Measurements from ENCODE around the gene IL4R.

- TF ChIP-seq EZH2phosphoT487 (IDR thresholded peaks at IDR 0.05; ENCODE audit: borderline replicate concordance) (no peak), POLR2A (IDR thresholded peaks at IDR 0.05; ENCODE audit: borderline replicate concordance, extremely low read depth, insufficient read depth, insufficient read length) (no peak), CTCF (IDR thresholded peaks at IDR 0.05 in 2 of 3, conservative IDR thresholded peaks at IDR 0.05 in 1 of 3; ENCODE audit: borderline replicate concordance in 1 of 3, insufficient read depth in 1 of 3, low read depth in 2 of 3, low read length in 2 of 3) (no peak), SP1 (IDR thresholded peaks at IDR 0.05; ENCODE audit: low read depth) (no peak), SRF (IDR thresholded peaks at IDR 0.05; ENCODE audit: low read depth) (no peak), POLR2AphosphoS5 (IDR thresholded peaks at IDR 0.05; ENCODE audit: low read depth, low read length) (no peak), FOSL1 (IDR thresholded peaks at IDR 0.05; ENCODE audit: low read depth) (no peak), CBX3 (IDR thresholded peaks at IDR 0.05; ENCODE audit: low read depth) (no peak), TCF7L2 (IDR thresholded peaks at IDR 0.05; ENCODE audit: borderline replicate concordance, extremely low read depth, insufficient read depth, insufficient read length) (no peak), YY1 (IDR thresholded peaks at IDR 0.05; ENCODE audit: extremely low read depth, insufficient replicate concordance, low read depth, low read length) (no peak), EZH2 (IDR thresholded peaks at IDR 0.05) (no peak), EGR1 (IDR thresholded peaks at IDR 0.05; ENCODE audit: low read depth) (no peak), ELF1 (IDR thresholded peaks at IDR 0.05; ENCODE audit: borderline replicate concordance, low read depth) (no peak)
Measured at GRCh38 chr16:27311897-27312303, 1.9 kb upstream of the IL4R start.
